ENCODE measurements around the gene TMC1. TPM values are rescaled to one million over a fixed set of nuclear protein-coding genes. Genes with fewer than 3 reads are reported as not detected.

The TMC1 gene
- total RNA-seq, 1 experiment from 2014 or later: 0.36 TPM

DNA sequence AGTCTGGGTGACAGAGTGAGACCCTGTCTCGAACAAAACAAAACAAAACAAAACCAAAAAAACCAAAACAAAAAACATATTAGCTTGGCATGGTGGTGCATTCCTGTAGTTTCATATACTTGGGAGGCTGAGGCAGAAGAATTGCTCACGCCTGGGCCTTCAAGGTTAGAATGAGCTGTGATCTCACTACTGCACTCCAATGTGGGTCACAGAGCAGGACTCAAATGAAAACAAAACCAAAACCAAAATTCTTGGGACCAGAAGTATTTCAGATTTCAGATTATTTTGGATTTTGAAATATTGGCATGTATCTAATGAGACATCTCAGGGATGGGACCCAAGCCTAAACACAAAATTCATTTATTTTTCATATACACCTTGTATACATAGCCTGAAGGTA lies 80.2 kb downstream of the TMC1 start:
- no peak for DNase-seq (ENCODE audit: low read depth, low spot score)
- ATAC-seq: no peak
- H3K9me3 ChIP-seq (ENCODE audit: control insufficient read depth, insufficient read depth, low read depth, low read length): no peaks in the 10 kb centered on the region
- ChIA-PET CTCF (no interaction called here), POLR2A (no interaction called here)
- no peak overlapping the region for H3K4me3 ChIP-seq (ENCODE audit: low read depth in 2 of 2, low read length in 2 of 2)
- no peak overlapping the region for H3K27ac ChIP-seq (ENCODE audit: low read length)
- intact Hi-C loops (cut with micrococcal nuclease; ENCODE audit: unreplicated experiment): no loop called here
- BruUV-seq (replicated peaks): no TSS peak
- no peaks in the 10 kb centered on the region for H3K27me3 ChIP-seq (ENCODE audit: control insufficient read depth, insufficient read depth, low read length)
- no peaks in the 10 kb centered on the region for H3K4me1 ChIP-seq (ENCODE audit: control insufficient read depth, insufficient read depth, low read length)
- in situ Hi-C loops (cut with HindIII; ENCODE audit: low pct_unique_long_range_greater_than_20kb, low sequenced_read_pairs): no loop called here
- TF ChIP-seq, protein P1, sequence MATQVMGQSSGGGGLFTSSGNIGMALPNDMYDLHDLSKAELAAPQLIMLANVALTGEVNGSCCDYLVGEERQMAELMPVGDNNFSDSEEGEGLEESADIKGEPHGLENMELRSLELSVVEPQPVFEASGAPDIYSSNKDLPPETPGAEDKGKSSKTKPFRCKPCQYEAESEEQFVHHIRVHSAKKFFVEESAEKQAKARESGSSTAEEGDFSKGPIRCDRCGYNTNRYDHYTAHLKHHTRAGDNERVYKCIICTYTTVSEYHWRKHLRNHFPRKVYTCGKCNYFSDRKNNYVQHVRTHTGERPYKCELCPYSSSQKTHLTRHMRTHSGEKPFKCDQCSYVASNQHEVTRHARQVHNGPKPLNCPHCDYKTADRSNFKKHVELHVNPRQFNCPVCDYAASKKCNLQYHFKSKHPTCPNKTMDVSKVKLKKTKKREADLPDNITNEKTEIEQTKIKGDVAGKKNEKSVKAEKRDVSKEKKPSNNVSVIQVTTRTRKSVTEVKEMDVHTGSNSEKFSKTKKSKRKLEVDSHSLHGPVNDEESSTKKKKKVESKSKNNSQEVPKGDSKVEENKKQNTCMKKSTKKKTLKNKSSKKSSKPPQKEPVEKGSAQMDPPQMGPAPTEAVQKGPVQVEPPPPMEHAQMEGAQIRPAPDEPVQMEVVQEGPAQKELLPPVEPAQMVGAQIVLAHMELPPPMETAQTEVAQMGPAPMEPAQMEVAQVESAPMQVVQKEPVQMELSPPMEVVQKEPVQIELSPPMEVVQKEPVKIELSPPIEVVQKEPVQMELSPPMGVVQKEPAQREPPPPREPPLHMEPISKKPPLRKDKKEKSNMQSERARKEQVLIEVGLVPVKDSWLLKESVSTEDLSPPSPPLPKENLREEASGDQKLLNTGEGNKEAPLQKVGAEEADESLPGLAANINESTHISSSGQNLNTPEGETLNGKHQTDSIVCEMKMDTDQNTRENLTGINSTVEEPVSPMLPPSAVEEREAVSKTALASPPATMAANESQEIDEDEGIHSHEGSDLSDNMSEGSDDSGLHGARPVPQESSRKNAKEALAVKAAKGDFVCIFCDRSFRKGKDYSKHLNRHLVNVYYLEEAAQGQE (IDR thresholded peaks at IDR 0.05; ENCODE audit: insufficient read depth in 1 of 2, low read depth in 2 of 2, low read length in 1 of 2): no peak
- TF ChIP-seq, protein P2, sequence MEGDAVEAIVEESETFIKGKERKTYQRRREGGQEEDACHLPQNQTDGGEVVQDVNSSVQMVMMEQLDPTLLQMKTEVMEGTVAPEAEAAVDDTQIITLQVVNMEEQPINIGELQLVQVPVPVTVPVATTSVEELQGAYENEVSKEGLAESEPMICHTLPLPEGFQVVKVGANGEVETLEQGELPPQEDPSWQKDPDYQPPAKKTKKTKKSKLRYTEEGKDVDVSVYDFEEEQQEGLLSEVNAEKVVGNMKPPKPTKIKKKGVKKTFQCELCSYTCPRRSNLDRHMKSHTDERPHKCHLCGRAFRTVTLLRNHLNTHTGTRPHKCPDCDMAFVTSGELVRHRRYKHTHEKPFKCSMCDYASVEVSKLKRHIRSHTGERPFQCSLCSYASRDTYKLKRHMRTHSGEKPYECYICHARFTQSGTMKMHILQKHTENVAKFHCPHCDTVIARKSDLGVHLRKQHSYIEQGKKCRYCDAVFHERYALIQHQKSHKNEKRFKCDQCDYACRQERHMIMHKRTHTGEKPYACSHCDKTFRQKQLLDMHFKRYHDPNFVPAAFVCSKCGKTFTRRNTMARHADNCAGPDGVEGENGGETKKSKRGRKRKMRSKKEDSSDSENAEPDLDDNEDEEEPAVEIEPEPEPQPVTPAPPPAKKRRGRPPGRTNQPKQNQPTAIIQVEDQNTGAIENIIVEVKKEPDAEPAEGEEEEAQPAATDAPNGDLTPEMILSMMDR (IDR thresholded peaks at IDR 0.05): no peak
- TF ChIP-seq POLR2AphosphoS5 (IDR thresholded peaks at IDR 0.05; ENCODE audit: low read depth, low read length) (no peak), SIN3A (IDR thresholded peaks at IDR 0.05; ENCODE audit: borderline replicate concordance, insufficient read depth, low read depth, low read length) (no peak), TCF7L2 (IDR thresholded peaks at IDR 0.05; ENCODE audit: low read depth, low read length) (no peak)
- no peaks in the 10 kb centered on the region for H3K36me3 ChIP-seq (ENCODE audit: control insufficient read depth, insufficient read depth, low read length)

DNA sequence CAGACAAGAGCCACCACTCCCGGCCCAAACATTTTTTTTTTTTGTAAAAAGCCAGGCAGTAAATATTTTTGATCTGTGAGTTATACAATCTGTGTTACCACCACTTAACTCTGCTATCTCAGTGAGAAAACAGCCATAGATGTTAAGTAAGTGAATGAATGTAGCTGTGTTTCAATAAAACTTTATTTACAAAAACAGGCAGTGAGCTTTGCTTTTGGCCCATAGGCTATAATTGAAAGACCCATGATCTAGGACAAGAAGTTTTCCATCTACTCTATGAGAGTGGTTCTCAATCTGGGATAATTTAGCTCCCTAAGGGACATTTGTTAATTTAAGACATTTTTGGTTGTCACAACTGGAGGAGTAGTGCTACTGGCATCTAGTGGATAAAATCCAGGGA lies 91.0 kb downstream of the TMC1 start:
- H3K9me3 ChIP-seq (ENCODE audit: control insufficient read depth, insufficient read depth, low read depth, low read length): no peaks in the 10 kb centered on the region
- TF ChIP-seq TCF7L2 (IDR thresholded peaks at IDR 0.05; ENCODE audit: low read depth, low read length): no peak
- TF ChIP-seq, protein P2 (IDR thresholded peaks at IDR 0.05): no peak
- TF ChIP-seq SIN3A (IDR thresholded peaks at IDR 0.05; ENCODE audit: borderline replicate concordance, insufficient read depth, low read depth, low read length): no peak
- BruUV-seq (replicated peaks): no TSS peak
- H3K4me3 ChIP-seq (ENCODE audit: low read depth in 2 of 2, low read length in 2 of 2): no peak overlapping the region
- H3K36me3 ChIP-seq (ENCODE audit: control insufficient read depth, insufficient read depth, low read length): no peaks in the 10 kb centered on the region
- in situ Hi-C loops (cut with HindIII; ENCODE audit: low pct_unique_long_range_greater_than_20kb, low sequenced_read_pairs): no loop called here
- H3K27me3 ChIP-seq (ENCODE audit: control insufficient read depth, insufficient read depth, low read length): no peaks in the 10 kb centered on the region
- ATAC-seq: no peak
- no peak for DNase-seq (ENCODE audit: low read depth, low spot score)
- H3K4me1 ChIP-seq (ENCODE audit: control insufficient read depth, insufficient read depth, low read length): no peaks in the 10 kb centered on the region
- no peak overlapping the region for H3K27ac ChIP-seq (ENCODE audit: low read length)
- POLR2A ChIA-PET: no interaction called here
- intact Hi-C loops (cut with micrococcal nuclease; ENCODE audit: unreplicated experiment): no loop called here
- CTCF ChIA-PET: interaction anchor here (0.6 kb wide), 1 partner anchor 215 kb away, joined by 3 read pairs; no protein-coding TSS in a partner anchor

Measured in Panc1 (cell line).